Stimulated activated naive CD4-positive, alpha-beta T cell (primary cell): Measurements from ENCODE around the gene QSOX2.
A peak's percentile ranks its signal among the peaks of the same experiment; 100 is the strongest.

Experiments used
- DNase-seq, 6 experiments: peaks; one replicate each; lab custom pipeline; 2025; lab: John Stamatoyannopoulos, UW

QSOX2 gene

DNA sequence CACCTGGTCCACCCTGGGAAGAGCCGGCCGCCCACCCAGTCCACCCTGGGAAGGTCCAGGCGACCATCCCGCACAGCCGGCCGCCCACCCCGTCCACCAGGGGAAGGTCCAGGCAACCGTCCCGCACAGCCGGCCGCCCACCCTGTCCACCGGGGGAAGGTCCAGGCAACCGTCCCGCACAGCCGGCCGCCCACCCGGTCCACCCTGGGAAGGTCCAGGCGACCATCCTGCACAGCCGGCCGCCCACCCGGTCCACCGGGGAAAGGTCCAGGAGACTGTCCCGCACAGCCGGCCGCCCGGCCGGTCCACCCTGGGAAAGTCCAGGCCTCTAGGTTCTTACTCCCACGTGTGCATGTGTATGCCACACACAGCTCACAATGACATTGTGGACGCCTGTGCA, 6.7 kb upstream of the QSOX2 start:
- DNase-seq, result no peak

DNA sequence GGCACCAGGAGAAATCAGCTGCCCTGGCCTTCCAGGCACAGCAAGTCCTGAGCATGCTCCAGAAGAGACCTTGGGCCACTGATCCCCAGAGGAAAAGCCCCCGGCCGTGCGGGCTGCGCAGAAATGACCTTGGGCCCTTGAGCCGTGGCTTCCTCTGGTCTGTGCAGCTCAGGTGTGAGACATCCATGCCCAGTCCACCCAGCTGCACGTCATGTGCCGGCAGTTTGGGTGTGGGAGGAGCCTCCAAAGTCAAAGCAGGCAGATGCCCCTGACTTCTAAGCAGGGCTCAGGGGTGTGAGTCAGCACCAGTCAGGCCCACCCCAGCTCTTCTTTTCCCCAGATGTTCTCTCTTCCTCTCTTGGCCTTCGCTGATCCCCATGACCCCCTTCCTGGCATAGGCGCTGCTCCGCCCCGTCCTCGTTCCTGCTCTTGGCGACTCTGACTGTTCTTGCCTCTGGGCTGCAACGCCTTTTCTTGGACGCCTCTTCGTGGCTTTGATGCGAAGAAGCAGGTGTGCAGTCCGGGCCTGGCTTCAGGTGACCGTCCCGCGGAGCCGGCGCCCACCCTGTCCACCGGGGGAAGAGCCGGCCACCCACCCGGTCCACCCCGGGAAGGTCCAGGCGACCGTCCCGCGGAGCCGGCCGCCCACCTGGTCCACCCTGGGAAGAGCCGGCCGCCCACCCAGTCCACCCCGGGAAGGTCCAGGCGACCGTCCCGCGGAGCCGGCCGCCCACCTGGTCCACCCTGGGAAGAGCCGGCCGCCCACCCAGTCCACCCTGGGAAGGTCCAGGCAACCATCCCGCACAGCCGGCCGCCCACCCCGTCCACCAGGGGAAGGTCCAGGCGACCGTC, 5.9 kb upstream of the QSOX2 start:
- DNase-seq, result no peak

DNA sequence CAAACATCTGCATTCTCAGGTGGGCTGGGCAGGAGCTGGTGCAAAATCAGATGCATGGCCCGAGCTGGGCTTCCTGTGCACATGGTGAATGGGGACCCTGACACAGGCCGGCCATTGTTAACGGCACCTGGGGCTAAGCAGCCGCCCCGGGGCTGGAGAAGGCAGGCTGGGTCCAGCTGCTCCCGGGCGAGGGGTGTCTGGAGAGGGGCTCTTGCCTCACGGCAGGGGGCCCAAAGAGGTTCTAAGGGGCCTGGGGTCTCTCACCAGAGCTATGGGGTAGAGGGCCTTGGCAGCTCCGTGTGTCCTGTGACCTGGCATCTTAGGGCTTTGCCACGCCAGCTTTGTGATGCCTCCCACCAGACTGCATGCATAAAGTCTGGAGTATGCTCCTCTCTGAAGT, 5.1 kb upstream of the QSOX2 start:
- no peak for DNase-seq

DNA sequence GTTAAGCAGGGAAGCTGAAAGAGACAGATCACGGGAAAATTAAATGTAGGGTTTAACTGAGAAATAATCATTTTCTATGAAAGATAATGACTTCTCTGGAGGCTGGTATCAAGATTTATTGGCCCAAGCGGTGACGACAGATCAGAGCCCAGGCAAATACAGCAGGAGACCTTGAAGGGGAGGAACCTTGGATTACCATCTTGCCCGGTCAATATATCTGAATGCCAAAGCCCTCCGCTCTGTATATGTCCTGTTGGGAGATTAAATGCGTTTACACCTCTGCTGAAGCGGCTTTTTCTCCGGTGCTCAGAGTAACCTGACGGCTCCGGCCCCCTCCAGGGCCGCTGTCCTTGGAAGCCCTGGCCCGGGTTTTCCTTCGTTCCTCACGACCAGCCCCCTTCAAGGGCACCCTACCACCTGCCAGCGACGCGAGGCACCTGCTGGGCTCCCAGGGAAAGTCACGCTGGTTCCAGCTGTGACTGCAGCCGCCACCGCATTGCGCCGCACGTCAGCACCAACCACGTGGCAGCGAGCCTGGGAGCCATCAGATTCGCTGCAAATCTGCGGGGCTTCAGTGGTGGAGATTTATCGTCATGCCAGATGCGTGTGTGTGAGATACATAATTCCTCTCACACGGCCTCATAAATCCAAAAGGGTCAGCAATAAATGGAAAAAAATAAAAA, 4.4 kb upstream of the QSOX2 start:
- DNase-seq, result no peak

DNA sequence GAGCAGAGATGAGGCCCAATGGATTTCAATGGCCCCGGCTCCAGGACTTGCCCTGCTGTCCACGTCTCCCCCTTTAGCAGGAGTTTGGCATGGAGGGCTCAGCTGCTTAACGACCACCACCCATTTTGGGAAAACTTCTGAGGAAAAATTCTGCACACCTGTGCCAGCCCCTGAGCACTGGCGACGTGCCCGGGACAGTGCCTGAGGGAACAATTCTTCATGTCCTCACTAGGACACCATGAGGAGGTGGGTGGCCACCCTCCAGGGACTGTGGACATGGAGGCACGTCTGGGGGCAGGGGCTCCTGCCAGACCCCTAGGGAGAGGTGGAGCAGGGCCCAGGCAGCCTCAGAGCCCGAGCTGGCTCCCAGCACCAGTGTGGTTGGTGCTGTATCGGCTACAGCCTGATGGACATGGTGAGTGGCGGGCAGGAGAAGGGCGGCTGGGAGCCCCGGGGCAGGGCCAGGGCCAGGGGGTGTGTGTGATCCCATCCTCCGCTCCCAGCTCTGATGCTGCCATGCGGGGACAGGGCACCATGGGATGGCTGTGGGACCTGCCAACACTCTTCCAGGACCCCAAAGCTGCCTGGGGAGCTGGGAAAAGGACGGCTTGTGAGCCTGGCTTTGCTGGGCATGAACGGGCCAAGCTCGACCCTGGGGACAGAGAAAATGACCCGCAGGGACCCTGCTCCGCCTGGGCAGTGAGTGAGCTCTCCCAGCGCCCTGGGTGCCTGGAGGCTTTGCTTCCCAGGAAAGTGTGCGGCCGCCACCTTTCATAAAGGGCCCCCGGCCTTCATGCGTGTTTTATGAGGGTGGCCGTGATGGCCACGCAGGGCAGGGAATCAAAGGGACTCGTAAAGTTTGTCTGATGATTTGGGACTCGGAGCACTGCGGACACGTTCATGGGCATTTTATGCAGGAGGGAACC, 3.6 kb upstream of the QSOX2 start:
- no peak for DNase-seq

DNA sequence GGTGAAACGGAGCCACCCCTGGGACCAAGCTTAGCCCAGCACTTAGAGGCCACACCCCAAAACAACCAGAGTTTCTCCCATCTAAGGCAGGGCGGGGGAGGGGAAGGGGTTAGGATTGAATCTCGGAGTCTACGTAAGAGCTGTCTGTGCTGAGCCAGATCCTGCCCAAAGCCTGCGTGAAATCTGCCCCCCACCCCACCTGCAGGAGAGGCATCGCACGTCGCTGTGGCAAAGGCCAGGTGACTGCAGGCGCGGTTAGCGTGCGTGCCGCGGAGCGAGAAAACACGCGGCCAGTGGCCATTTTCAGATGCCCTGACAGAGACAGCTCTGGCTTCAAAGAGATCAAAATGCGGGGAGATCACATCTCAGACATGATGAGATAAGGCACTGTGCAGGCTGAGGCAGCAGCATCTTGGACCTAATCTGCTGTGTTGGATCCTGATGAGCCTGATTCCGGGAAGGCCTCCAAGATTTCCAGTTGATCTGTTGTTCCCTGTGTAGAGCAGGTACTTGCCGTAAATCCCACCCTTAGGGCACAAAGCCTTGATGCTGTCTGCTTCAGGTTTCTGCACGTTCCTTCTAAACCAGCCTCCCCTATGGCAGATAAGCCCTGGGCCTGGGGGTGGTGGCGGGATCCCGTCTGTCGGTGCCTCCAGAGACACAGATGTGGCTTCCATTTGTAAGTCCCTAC, 2.5 kb upstream of the QSOX2 start:
- DNase-seq, result no peak

DNA sequence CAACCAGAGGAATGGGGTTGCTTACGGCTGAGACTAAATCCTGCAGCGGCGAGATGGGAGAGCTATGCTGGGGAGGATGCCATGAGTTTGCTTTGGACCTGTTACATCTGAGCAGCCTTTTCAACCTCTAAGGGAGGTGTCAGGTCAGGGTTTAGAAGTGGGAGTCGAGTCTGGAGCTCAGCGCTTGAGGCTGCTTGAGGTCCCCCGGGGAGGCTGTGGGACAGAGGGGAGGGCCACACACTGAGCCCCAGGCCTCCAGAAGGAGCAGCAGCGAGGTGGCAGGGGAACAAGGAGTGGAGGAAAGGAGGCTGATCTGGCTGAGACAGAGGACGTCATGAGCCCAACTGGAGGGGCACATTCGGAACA, 1.9 kb upstream of the QSOX2 start:
- no peak for DNase-seq

DNA sequence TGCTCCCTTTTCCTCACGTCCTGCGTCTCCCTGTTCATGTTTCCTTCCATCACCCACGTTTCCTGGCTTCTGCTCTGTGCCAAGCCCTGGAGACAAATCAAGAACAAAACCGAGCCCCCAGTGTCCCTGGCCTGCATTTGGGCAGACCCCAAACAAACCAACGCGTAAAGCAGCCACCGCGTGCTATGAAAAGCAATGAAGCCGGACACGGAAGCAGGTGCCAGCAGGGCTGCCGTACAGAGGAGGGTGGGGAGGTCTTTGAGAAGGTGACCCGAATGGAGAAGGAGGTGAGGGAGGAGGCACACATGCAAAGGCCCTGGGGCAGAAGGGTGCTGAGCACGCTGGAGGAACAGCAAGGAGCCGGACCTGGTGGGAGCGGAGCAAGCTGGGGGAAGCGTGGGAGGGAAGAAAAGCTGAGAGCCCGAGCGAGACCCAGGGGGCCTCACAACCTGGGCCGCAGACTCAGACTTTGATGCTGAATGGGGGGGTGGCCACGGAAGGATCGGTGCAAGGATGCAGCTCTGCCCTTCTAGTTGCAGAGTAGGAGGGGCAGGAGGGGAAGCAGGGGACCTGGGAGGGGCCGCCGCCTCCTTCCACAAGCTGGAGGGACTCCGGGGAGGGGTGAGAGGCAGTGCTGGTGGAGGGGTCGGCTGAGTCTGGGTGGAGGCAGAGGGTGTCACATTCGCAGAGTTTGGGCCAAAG, 1.4 kb upstream of the QSOX2 start:
- no peak for DNase-seq

DNA sequence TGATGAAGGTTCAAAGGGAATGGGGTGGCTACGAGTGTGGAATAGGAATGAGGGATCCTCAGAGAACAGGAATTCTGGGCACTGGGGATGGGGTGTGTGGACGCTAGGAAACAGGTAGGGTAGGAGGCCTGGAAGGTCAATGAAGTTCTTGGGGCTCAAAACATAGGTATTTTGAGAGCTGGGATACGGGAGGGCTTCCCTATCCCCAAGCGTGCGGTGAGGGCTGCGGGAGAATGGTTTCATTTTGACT, 718 bp downstream of the QSOX2 start:
- no peak for DNase-seq

DNA sequence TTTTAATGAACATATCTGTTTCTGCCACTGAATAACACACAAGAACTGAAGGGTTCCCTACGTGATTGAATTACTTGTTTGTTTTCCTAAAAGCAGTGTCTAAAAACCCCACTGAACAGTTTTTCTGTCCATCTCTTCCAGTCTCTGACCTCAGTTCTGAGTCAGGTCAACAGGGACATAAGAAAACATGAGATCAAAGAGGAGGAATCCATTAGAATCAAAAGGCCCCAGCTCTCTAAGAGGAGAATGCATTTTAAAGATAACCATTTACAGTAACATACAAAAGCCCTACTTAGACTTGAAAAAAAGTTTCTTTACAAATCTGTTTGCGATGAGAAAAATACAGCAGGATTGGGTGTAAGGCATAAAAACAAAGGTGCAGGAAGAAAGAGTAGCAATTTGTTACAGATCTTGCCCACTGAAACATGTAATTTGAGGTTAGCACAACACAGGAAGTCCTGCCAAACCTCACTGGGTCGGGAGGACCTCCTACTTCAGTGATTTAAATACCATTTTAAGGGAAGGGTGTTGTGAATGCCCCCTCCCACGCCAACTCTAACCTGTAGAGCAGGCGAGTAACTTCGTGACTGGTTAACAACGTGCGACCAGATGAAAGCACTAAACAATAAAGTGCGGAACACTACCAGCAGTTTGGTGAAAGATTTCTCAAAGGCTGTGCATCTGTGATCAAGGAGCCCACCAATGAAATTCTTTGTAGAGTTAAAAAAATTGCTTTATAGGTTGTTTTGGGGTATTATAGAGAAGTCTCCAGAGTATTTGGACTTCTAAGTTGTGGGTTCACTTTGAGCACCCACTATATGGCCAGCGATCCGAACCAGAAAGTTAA, 1.3 kb downstream of the QSOX2 start:
- DNase-seq, result peak in 5 of 6 experiments; percentile 12 to 57 (median 28)

DNA sequence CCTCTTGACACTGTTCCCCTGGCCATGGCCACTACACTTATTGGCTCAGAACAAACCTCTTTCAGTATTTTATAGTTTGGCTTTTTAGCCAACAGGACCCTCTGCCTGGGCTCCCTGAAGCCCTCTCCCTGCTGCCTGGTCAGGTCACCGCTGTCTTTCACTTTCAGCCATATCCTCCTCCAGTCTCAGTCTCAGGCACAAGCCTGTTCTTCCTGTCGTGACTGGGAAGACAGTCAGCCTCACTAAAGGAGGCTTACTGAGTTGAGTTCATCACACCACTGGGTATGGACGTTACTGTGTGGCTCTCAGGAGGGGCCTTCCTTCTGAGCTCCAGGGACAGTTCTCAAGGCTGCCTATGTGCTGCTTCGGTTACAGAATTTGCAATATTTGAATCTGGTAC, 2.0 kb downstream of the QSOX2 start:
- no peak for DNase-seq

DNA sequence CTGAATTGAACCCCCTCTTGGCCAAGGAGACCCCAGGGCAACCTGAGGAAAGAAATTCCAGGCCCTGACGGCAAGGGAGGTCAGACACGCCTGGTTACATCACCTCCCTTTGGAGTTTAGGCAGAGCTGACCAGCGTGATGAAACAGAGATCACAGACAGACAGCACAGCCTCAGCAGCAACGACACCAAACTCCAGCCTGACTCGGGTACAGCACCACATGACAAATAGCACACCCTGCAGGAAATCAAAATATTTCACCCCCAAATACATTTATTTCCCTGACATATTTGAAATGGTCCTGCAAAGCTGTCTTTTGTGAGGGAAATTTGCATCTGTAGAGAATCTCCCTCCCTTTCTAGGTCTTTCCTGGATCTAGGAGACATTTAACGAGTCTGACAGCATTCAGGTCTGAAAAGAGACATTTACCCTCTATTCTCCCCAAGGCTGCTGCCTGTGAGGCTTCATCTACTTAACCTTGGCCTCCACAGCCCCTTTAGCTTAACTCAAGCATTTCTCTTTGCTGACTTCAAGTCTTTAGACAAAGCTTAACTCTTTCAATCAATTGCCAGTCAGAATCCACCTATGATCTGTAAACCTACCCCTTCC, 2.6 kb downstream of the QSOX2 start:
- no peak for DNase-seq

DNA sequence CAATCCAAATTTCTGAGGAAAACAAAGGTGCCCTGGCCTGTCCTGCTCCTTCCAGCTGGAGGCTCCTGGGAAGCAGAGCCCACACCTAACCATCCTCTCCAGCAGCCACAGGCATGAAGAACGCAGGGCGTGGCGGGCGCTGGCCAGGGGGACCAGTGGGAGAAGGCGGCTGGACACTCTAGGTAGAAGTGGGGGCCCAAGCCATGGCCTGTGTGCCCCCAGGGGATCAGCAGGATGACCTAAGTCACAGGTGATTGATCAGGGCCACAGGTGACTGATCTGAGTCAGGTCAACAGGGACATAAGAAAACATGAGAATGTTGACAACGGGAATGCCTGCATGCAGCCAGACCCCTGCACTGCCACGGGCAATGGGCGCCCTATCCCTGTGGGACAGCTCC, 3.4 kb downstream of the QSOX2 start:
- DNase-seq, result no peak

DNA sequence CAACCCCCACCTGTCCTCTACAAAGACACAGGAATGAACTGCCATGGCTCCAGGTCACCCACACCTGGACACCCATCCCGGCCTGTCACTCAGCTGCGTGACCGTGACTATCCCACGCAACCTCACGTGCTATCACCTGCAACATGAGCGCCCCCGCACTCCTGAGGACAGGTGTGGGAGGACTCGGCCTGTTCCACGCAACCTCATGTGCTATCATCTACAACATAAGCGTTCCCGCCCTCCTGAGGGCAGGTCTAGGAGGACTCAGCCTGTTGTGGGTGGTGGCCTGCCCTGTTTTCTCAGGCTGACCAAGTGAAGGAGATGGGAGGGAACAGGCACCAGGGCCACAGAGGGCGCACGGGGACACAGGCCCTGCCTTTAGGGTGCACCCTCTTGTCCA, 4.1 kb downstream of the QSOX2 start:
- no peak for DNase-seq

DNA sequence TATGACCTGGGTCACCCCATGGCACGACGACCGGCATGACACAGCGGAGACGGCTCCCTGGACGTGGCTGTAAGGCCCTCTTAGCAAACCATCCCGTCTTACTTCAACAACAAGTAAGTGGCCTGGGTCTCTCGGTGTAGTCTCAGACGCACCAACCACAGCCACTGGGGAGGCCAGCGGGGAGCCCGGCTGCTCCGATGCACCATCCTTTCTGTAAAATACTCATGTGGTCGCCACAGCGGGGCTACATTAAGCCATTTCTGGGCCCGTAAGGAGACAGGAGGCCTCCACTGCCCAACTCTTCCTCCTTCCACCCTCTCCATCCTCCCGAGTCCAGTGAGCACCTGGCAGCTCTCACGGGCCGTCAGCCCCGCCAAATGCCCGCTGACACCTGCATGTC, 4.7 kb downstream of the QSOX2 start:
- DNase-seq, result no peak

DNA sequence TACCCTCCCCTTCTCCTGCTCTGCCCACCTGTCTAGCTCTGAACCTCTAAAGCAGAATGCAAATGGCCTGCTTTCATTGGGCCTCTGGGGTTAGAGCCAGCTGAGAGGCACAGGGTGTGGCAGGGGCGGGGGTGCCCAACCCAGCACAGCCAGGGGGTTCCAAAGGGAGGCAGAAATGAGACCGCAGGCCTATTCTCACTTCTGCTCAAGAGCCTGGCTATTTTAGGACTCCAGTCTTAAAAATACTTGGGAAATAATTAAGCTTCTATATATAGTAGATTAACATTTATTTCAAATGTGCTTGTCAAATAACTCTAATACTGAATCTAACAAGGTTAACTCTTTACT, 5.7 kb downstream of the QSOX2 start:
- DNase-seq, result no peak

DNA sequence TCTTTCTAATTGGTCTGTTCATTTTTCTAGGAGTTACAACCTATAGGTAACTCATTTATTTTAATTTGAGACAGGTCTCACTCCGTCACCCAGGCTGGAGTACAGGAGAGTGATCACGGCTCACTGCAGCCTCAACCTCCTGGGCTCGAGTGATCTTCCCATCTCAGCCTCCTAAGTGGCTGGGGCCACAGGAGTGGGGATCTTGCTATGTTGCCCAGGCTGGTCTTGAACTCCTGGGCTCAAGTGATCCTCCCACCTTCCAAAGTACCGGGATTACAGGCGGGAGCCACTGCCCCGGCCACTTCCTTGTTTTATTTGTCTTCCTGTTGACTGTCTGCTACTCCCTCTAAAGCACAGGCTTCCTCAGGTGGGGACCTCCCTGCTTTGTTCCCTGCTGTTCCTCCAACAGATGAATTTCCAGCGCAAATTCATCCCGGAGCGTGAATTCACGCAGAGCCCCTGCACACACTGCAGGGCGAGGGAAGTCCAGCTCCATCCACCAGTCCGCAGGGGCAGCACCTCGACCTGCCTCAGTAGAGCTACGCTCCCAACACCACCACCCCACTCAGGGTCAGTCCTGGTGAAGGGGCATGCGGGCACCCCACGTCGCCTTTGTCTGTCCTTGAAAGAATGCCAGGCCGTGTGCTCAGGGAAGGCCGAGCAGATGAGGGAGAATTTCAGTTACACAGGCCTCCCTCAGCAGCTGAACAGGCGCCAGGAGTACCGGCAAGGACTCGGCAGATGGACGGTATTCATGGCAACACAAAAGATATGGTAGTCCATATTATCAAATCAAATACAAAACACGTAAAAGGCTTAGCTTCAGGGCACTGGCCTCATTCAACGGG, 6.3 kb downstream of the QSOX2 start:
- no peak for DNase-seq

DNA sequence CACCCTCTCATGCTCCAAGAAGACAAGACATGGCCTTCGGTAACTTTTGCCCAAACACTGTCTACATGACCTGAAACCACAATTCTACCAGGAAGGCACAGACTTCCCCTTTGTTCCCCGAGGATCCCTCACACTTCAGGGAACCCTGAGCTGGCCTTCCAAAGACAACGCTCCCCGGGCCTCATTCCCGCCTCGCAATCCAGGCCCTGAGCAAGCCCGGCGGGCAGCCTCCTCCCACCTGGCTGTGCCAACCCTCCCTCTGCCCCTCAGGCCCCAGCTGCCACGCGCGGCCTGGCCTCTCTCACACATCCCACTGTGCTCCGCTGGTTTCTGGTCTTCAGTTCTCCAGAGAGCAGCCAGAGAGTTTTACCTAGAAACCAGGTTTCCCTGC, 7.3 kb downstream of the QSOX2 start:
- no peak for DNase-seq

DNA sequence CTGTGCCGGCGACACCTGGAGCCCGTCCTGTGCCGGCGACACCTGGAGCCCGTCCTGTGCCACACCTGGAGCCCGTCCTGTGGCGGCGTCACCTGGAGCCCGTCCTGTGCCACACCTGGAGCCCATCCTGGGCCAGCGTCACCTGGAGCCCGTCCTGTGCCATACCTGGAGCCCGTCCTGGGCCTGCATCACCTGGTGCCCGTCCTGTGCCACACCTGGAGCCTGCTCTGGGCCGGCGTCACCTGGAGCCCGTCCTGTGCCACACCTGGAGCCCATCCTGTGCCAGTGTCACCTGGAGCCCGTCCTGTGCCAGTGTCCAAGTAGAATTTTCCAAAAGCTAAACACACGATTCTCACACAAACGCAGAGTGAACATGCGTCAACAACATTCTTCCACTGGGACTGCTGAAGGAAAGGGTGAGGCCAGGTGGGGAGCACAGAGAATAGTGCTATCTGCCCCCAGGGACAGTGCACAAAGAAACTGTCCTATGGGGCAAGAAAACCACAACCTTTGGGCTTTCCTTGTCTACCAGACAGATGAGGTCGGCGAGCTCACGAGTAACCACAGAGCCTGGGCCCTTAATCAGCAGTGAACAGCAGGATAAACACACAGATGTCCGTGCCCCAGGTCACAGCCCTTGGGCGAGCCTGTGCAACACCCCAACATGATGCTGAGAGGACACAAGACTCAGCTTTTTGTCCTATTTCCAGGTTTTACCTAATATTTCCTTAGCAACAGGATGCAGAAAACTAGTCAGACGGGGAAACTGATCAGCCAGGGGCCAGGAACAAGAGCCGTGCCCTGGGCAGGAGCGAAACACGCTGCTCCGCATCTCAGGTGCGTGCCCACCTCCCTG, 7.9 kb downstream of the QSOX2 start:
- DNase-seq, result no peak
